Neuronal stem cell (in vitro differentiated cells): ENCODE results near the gene CPXM1.

Experiments used
- DNase-seq: peaks from one replicate; pipeline ENCODE4 v3.0.0-alpha.2; 2013; ENCODE audit warnings: low spot score
- H2AFZ ChIP-seq: one replicate; pipeline ENCODE4 v1.6.1; 2013; ENCODE audit warnings: mild to moderate bottlenecking, low read length, inconsistent platforms
- H2AK5ac ChIP-seq: 2 replicates; pipeline ENCODE4 v1.6.1; 2013; ENCODE audit warnings: low read depth, mild to moderate bottlenecking, inconsistent platforms, low read length, moderate library complexity, mixed read lengths
- H2BK120ac ChIP-seq: 2 replicates; pipeline ENCODE4 v1.6.1; 2013; ENCODE audit warnings: low read depth, mild to moderate bottlenecking, inconsistent platforms, low read length, moderate library complexity, mixed read lengths
- H2BK12ac ChIP-seq: one replicate; pipeline ENCODE4 v1.6.1; 2013; ENCODE audit warnings: low read length, inconsistent platforms
- H2BK15ac ChIP-seq: 2 replicates; pipeline ENCODE4 v1.6.1; 2013; ENCODE audit warnings: mild to moderate bottlenecking, low read length, inconsistent platforms, mixed read lengths
- H2BK5ac ChIP-seq: one replicate; pipeline ENCODE4 v1.6.1; 2013; ENCODE audit warnings: inconsistent platforms, mild to moderate bottlenecking, low read length, moderate library complexity
- H3K14ac ChIP-seq: one replicate; pipeline ENCODE4 v1.6.1; 2013; ENCODE audit warnings: low read length, inconsistent platforms
- H3K18ac ChIP-seq: 2 replicates; pipeline ENCODE4 v1.6.1; 2013; ENCODE audit warnings: low read length, inconsistent platforms
- H3K23ac ChIP-seq: 2 replicates; pipeline ENCODE4 v1.6.1; 2013; ENCODE audit warnings: low read depth, mild to moderate bottlenecking, mixed read lengths, low read length, inconsistent platforms; ENCODE audit not compliant: poor library complexity
- H3K27ac ChIP-seq: replicated peaks from 3 replicates; pipeline ENCODE4 v1.5.1; 2013; ENCODE audit warnings: low read length, inconsistent platforms
- H3K27me3 ChIP-seq, 3 experiments: 2 replicates each; pipeline ENCODE4 v1.6.1; 2013; ENCODE audit warnings: low read length in 3 of 3, mild to moderate bottlenecking in 2 of 3, inconsistent platforms in 1 of 3, low read depth in 1 of 3, mixed read lengths in 1 of 3, moderate library complexity in 1 of 3; ENCODE audit not compliant: control insufficient read depth in 3 of 3, insufficient read depth in 3 of 3
- H3K36me3 ChIP-seq, 2 donors: replicated peaks in 1 of 2; 2 replicates each; pipeline ENCODE4 v1.6.1; 2013; ENCODE audit warnings: low read length in 2 of 2; ENCODE audit not compliant: control insufficient read depth in 2 of 2, insufficient read depth in 2 of 2
- H3K4ac ChIP-seq: 2 replicates; pipeline ENCODE4 v1.6.1; 2013; ENCODE audit warnings: inconsistent platforms, mild to moderate bottlenecking, low read length, moderate library complexity
- H3K4me1 ChIP-seq, 2 donors: 1 replicate in 1 of 2; 2 replicates in 1 of 2; pipeline ENCODE4 v1.6.1; 2013; ENCODE audit warnings: low read length in 2 of 2, low read depth in 1 of 2; ENCODE audit not compliant: control insufficient read depth in 2 of 2, insufficient read depth in 1 of 2
- H3K4me2 ChIP-seq: one replicate; pipeline ENCODE4 v1.6.1; 2013; ENCODE audit warnings: mild to moderate bottlenecking, low read length, inconsistent platforms; ENCODE audit not compliant: insufficient read depth, poor library complexity, severe bottlenecking
- H3K4me3 ChIP-seq, 2 donors: 2 replicates each; pipeline ENCODE4 v1.5.1; 2013; ENCODE audit warnings: low read length in 2 of 2, mild to moderate bottlenecking in 2 of 2, inconsistent platforms in 1 of 2, moderate library complexity in 1 of 2
- H3K79me1 ChIP-seq: one replicate; pipeline ENCODE4 v1.6.1; 2013; ENCODE audit warnings: low read depth, mild to moderate bottlenecking, inconsistent platforms, low read length, moderate library complexity
- H3K9ac ChIP-seq: one replicate; pipeline ENCODE4 v1.6.1; 2013; ENCODE audit warnings: mild to moderate bottlenecking, low read depth, low read length, inconsistent platforms; ENCODE audit not compliant: poor library complexity
- H3K9me3 ChIP-seq, 2 donors: replicated peaks in 1 of 2; 2 replicates each; pipeline versions ENCODE3 to v1.6.1; 2013; ENCODE audit warnings: low read length in 2 of 2, mild to moderate bottlenecking in 2 of 2, inconsistent platforms in 1 of 2, low read depth in 1 of 2, mixed read lengths in 1 of 2, moderate library complexity in 1 of 2; ENCODE audit not compliant: control insufficient read depth in 2 of 2, insufficient read depth in 1 of 2
- H4K8ac ChIP-seq: one replicate; pipeline ENCODE4 v1.6.1; 2013; ENCODE audit warnings: low read depth, mild to moderate bottlenecking, inconsistent platforms, low read length, moderate library complexity
- H4K91ac ChIP-seq: one replicate; pipeline ENCODE4 v1.6.1; 2013; ENCODE audit warnings: low read length, low read depth, mild to moderate bottlenecking, inconsistent platforms; ENCODE audit not compliant: poor library complexity
- WGBS, 2 donors: extraction: QIAGEN DNeasy Blood & Tissue Kit; methylation state at CpG; one replicate each; pipeline ENCODE4 v1.1.7; 2013; ENCODE audit warnings: missing lambda C conversion rate in 2 of 2, mixed read lengths in 1 of 2; ENCODE audit not compliant: insufficient read length in 2 of 2, insufficient replicate concordance in 1 of 2; ENCODE audit errors: extremely low coverage in 2 of 2; 5-methylcytosine and 5-hydroxymethylcytosine counted together

Gene CPXM1

DNA sequence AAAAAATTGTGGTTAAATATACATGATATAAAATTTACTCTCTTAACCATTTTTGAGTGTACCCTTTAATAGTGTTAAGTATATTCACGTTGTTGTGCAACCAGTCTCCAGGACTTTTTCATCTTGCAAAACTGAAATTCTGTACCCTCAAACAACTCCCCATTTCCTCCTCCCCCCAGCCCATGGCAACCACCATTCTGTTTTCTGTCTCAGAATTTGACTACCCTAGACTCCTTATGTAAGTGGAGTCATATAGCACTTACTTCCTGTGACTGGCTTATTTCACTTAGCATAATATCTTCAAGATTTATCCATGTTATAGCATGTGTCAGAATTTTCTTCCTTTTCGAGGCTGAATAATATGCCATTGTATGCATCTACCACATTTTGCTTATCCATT is 45.2 kb upstream of the CPXM1 start:
- H2AFZ ChIP-seq, result no peak overlapping the region
- H3K27ac ChIP-seq, result no peak overlapping the region
- H2BK5ac ChIP-seq, result no peak overlapping the region
- peaks cover 0 to 7% of the 10 kb centered on the region in 2 donors for H3K4me1 ChIP-seq
- H3K4ac ChIP-seq, result no peak overlapping the region
- DNase-seq, result no peak
- H2BK120ac ChIP-seq, result no peak overlapping the region
- H3K23ac ChIP-seq, result no peak overlapping the region
- no peak overlapping the region for H3K14ac ChIP-seq
- no CpG with 5 or more reads among the region's 2 CpGs for WGBS, 2 donors
- H3K9ac ChIP-seq, result no peak overlapping the region
- no peak overlapping the region for H2BK15ac ChIP-seq
- no peaks in the 10 kb centered on the region for H3K9me3 ChIP-seq
- H3K27me3 ChIP-seq, result no peaks in the 10 kb centered on the region
- no peak overlapping the region for H4K91ac ChIP-seq
- H3K4me3 ChIP-seq, result no peak overlapping the region
- H3K4me2 ChIP-seq, result no peak overlapping the region
- H3K18ac ChIP-seq, result no peak overlapping the region
- H2BK12ac ChIP-seq, result no peak overlapping the region
- H3K36me3 ChIP-seq, result peaks cover 0 to 1% of the 10 kb centered on the region in 2 donors
- no peaks in the 10 kb centered on the region for H3K79me1 ChIP-seq
- no peak overlapping the region for H4K8ac ChIP-seq
- H2AK5ac ChIP-seq, result no peak overlapping the region

GRCh38 chr20:2840967-2841531 is 40.6 kb upstream of the CPXM1 start:
- Histone ChIP-seq H4K8ac (no peak overlapping the region), H2AK5ac (no peak overlapping the region), H4K91ac (no peak overlapping the region), H3K14ac (no peak overlapping the region), H3K4ac (no peak overlapping the region), H2BK120ac (no peak overlapping the region), H3K4me3 (peak overlapping the region; percentile 85 to 91), H3K23ac (peak overlapping the region; percentile 69), H2BK12ac (no peak overlapping the region), H3K36me3 (peaks cover 8 to 31% of the 10 kb centered on the region in 2 donors), H3K9me3 (peaks cover 0 to 2% of the 10 kb centered on the region in 2 donors), H3K79me1 (peaks cover 3% of the 10 kb centered on the region), H2AFZ (peak overlapping the region; percentile 100), H3K18ac (peak overlapping the region; percentile 61), H2BK15ac (no peak overlapping the region), H3K4me2 (peak overlapping the region; percentile 79), H3K27me3 (no peaks in the 10 kb centered on the region), H3K4me1 (peaks cover 7 to 14% of the 10 kb centered on the region in 2 donors), H3K27ac (no peak overlapping the region), H3K9ac (peak overlapping the region; percentile 80), H2BK5ac (peak overlapping the region; percentile 26)
- no peak for DNase-seq
- no CpG with 5 or more reads among the region's 33 CpGs for WGBS, 2 donors

DNA sequence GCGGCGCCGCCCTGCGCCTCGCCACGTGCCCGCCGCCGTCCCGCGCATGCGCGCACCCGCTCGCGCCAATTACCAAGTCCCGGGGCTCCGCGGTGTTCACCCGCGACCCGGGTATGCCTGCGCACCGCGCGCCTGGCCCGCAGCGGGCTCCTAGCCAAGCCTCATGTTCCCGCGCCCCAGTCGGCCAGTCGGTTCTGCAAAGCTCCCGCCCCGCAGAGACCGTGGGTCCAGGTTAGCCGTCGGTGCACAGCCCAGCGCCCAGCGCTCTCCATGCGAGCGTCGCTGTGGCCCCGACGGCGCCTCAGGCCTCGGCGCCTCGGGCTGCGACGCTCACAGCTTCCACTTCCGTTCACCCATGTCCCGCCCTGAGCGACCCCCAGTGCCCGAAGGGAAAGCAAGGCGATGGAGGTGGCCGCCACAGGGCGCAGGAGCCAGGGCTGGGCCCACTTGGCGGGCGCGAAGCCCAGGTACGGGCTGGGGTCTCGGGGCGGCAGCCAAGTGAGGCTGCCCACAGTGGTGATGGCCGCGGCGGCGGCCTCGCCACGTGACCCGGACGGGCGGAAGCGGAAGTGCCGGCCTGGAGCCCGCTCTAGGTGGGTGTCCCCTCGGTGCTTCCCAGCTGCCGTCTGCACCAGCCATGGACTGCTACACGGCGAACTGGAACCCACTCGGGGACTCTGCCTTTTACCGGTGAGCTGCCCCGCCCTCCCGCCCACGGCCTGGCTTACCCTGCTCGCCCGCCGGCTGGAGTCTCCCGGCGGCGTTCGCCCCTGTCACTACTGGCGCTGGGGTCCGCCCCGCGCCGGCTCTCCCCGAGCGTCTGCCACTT is 39.9 kb upstream of the CPXM1 start, which contains the start of the genes PCED1A and VPS16:
PCED1A (minus strand) TSS at position 518 of the 829 bp plus-strand sequence. CDS start 743 bp downstream, outside the sequence.
VPS16 (plus strand) TSS at position 608 of the 829 bp plus-strand sequence; CDS start at position 638, 30 bp downstream.
- Histone ChIP-seq H3K9ac (peak within 1 kb of the TSS; percentile 89), H3K27ac (no peak within 1 kb of the TSS)

DNA sequence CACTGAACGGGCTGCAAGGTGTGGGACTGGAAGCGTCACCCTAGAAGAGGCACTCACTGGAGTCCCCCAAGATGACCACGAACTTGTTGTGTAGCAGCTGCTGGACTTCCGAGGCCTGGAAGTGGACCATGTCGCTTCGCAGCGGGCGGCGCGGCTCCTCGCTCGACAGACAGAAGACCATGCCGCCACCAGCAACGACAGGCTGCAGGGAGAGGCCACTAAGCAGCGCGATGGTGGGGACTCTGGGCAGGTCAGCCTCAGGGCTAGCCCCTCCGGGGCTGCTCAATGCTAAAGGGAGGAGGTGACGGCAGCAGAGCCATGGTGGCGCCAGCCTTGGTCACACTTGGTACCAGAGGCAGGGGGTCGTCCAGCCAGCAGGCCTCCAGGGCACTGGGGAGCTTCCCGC is 39.3 kb upstream of the CPXM1 start:
- peak overlapping the region; percentile 96 for H2BK15ac ChIP-seq
- H3K23ac ChIP-seq, result peak overlapping the region; percentile 98
- WGBS, 2 donors, result no CpG with 5 or more reads among the region's 21 CpGs
- peak overlapping the region; percentile 85 to 91 for H3K4me3 ChIP-seq
- peaks cover 7 to 13% of the 10 kb centered on the region in 2 donors for H3K4me1 ChIP-seq
- H3K36me3 ChIP-seq, result peaks cover 13 to 45% of the 10 kb centered on the region in 2 donors
- peaks cover 3% of the 10 kb centered on the region for H3K79me1 ChIP-seq
- H2BK120ac ChIP-seq, result no peak overlapping the region
- H3K4ac ChIP-seq, result no peak overlapping the region
- H3K9me3 ChIP-seq, result peaks cover 0 to 4% of the 10 kb centered on the region in 2 donors
- H2AFZ ChIP-seq, result peak overlapping the region; percentile 100
- H3K18ac ChIP-seq, result peak overlapping the region; percentile 99
- peak overlapping the region; percentile 89 for H3K9ac ChIP-seq
- H3K27ac ChIP-seq, result no peak overlapping the region
- H3K14ac ChIP-seq, result peak overlapping the region; percentile 99
- H2AK5ac ChIP-seq, result peak overlapping the region; percentile 91
- no peaks in the 10 kb centered on the region for H3K27me3 ChIP-seq
- peak overlapping the region; percentile 94 for H4K91ac ChIP-seq
- no peak for DNase-seq
- H2BK5ac ChIP-seq, result no peak overlapping the region
- no peak overlapping the region for H4K8ac ChIP-seq
- H3K4me2 ChIP-seq, result peak overlapping the region; percentile 92
- H2BK12ac ChIP-seq, result no peak overlapping the region

More for the DNA sequence above, 39.9 kb upstream of the CPXM1 start, which contains the start of the genes PCED1A and VPS16:
- Histone ChIP-seq H2AFZ (peak within 1 kb of the TSS; percentile 100), H3K4me3 (peak within 1 kb of the TSS; percentile 85 to 91), H3K9me3 (peaks cover 0 to 2% of the 10 kb centered on the region in 2 donors), H3K18ac (peak within 1 kb of the TSS; percentile 99), H2BK5ac (peak within 1 kb of the TSS; percentile 26), H3K4ac (peak within 1 kb of the TSS; percentile 97), H2BK12ac (no peak within 1 kb of the TSS), H3K4me2 (peak within 1 kb of the TSS; percentile 92), H4K8ac (peak within 1 kb of the TSS; percentile 88), H2BK15ac (peak within 1 kb of the TSS; percentile 96), H3K4me1 (peaks cover 7 to 14% of the 10 kb centered on the region in 2 donors), H4K91ac (peak within 1 kb of the TSS; percentile 94), H2BK120ac (peak within 1 kb of the TSS; percentile 81), H3K36me3 (peaks cover 11 to 38% of the 10 kb centered on the region in 2 donors), H3K79me1 (peaks cover 3% of the 10 kb centered on the region), H2AK5ac (peak within 1 kb of the TSS; percentile 91), H3K14ac (peak within 1 kb of the TSS; percentile 99), H3K27me3 (no peaks in the 10 kb centered on the region), H3K23ac (peak within 1 kb of the TSS; percentile 98)
- WGBS, 2 donors, result no CpG with 5 or more reads among the region's 98 CpGs
- peak; percentile 65 for DNase-seq
